Measurements from ENCODE around the gene MED27.

MED27 gene

DNA sequence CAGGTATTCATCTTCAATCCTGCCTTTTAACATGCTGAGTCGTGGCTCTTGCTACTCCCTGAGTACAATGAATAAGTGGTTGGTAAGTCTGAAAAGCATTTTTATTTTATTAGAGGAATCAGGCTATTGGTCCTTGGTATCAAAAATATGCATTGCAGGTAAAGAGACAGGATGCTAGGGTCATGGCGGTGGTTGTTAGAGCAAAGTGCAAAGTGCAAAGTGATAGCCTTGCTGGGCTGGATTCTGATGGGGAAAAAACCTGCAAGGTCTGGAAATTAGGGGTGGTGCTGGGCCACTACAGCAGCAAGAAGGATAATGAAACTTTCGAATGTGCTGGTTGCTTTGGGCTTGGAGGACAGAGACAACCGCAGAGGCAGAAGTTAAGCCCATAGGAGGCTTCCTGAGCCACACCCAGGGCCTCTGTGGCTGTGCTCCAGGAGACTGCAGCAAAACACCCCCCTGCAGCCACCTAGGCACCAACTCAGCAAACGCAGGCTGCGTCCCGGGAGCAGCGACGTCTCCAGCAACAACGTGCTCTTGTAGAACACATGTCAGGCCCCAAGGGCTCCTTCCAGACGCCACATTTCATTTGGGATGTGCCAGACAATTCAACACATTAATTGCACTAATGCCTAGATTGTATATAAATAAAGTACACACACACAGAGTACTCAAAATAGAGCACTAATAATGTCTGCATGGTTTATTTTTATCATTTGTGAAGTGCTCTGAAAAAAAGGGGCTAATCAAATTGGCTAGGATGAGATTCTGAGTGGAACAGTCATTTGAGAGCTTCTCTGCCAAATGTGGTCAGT lies 190.0 kb downstream of the MED27 start:
- H3K36me3 ChIP-seq, result peaks cover 0 to 50% (median 6%) of the 10 kb centered on the region in 3 donors
- intact Hi-C loops (cut with DNase I; ENCODE audit: low total_unique reads), result no loop called here
- peaks cover 0 to 32% (median 4%) of the 10 kb centered on the region in 4 donors for H3K4me1 ChIP-seq
- peak in 1 of 2 donors; percentile 24 for DNase-seq
- no peak for TF ChIP-seq CTCF (IDR thresholded peaks at IDR 0.05)
- H3K9me3 ChIP-seq, result no peaks in the 10 kb centered on the region
- H3K4me3 ChIP-seq, result no peak overlapping the region
- no peak overlapping the region for H3K27ac ChIP-seq
- H3K27me3 ChIP-seq, result no peaks in the 10 kb centered on the region

DNA sequence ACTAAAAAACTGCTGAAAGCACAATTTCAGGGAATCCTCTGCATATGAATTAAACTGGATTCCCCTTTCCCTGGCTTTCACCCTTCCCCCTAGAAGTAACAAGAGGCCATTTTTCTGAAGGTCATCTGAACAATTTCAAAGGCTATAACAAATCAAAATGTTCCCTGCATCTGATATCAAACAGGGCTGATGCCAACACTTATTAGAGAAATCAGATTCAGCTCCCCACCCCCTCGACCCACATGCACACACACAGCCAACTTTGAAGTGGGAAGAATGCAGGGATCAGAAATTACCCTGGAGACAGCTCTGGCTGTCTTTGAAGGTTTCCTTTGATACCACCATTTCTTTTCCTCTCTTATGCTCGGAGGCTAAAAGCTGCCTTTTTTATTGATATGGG lies 190.7 kb downstream of the MED27 start:
- H3K4me3 ChIP-seq, result no peak overlapping the region
- no peak for TF ChIP-seq CTCF (IDR thresholded peaks at IDR 0.05)
- H3K36me3 ChIP-seq, result peaks cover 0 to 50% (median 6%) of the 10 kb centered on the region in 3 donors
- DNase-seq, result peak in 1 of 2 donors; percentile 2
- H3K4me1 ChIP-seq, result peaks cover 0 to 25% (median under 1%) of the 10 kb centered on the region in 4 donors
- no peaks in the 10 kb centered on the region for H3K9me3 ChIP-seq
- no peaks in the 10 kb centered on the region for H3K27me3 ChIP-seq
- H3K27ac ChIP-seq, result no peak overlapping the region
- intact Hi-C loops (cut with DNase I; ENCODE audit: low total_unique reads), result no loop called here

- intact Hi-C loops (cut with DNase I; ENCODE audit: low total_unique reads), result no loop called here
- Histone ChIP-seq H3K27me3 (no peaks in the 10 kb centered on the region), H3K4me3 (no peak overlapping the region), H3K36me3 (peaks cover 0 to 48% (median 10%) of the 10 kb centered on the region in 3 donors), H3K9me3 (no peaks in the 10 kb centered on the region), H3K27ac (no peak overlapping the region), H3K4me1 (peaks cover 0 to 24% (median 0%) of the 10 kb centered on the region in 4 donors)
- DNase-seq, result no peak
- no peak for TF ChIP-seq CTCF (IDR thresholded peaks at IDR 0.05)
Measured at GRCh38 chr9:131887680-131888079, 192.0 kb downstream of the MED27 start.

DNA sequence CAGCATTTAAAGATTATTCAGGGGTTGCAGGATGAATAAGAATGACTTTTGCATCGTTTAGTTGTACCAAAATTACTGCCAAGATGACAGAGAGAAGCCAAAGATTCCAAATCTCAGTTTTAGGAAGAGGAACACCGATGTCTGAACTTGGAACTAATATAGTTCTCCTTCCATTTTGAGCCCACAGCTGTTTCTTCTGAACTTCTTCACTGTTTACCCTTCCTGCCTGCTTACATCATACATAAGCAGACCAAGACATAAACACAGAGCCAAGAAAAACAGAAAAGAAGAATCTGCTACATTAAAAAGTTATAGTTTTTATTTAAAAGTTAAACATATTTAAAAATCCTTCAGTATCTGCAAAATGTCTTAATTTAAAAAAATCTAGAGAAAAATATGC lies 192.8 kb downstream of the MED27 start:
- no peak overlapping the region for H3K27ac ChIP-seq
- no peak overlapping the region for H3K4me3 ChIP-seq
- no peak for DNase-seq
- H3K9me3 ChIP-seq, result no peaks in the 10 kb centered on the region
- H3K4me1 ChIP-seq, result peaks cover 0 to 24% (median 0%) of the 10 kb centered on the region in 4 donors
- intact Hi-C loops (cut with DNase I; ENCODE audit: low total_unique reads), result no loop called here
- no peak for TF ChIP-seq CTCF (IDR thresholded peaks at IDR 0.05)
- peaks cover 0 to 48% (median 6%) of the 10 kb centered on the region in 3 donors for H3K36me3 ChIP-seq
- no peaks in the 10 kb centered on the region for H3K27me3 ChIP-seq

GRCh38 chr9:131885144-131885609 lies 194.5 kb downstream of the MED27 start:
- intact Hi-C loops (cut with DNase I; ENCODE audit: low total_unique reads), result no loop called here
- H3K36me3 ChIP-seq, result peaks cover 0 to 34% (median 6%) of the 10 kb centered on the region in 3 donors
- TF ChIP-seq CTCF (IDR thresholded peaks at IDR 0.05), result no peak
- peak in 1 of 2 donors; percentile 53 for DNase-seq
- no peak overlapping the region for H3K27ac ChIP-seq
- no peaks in the 10 kb centered on the region for H3K9me3 ChIP-seq
- H3K4me3 ChIP-seq, result no peak overlapping the region
- no peaks in the 10 kb centered on the region for H3K27me3 ChIP-seq
- H3K4me1 ChIP-seq, result peaks cover 0 to 20% (median 0%) of the 10 kb centered on the region in 4 donors

All from tibial artery (tissue), 4 donors.